Heart right ventricle (tissue), 16 donors: Measurements from ENCODE around the gene APOL6. TPM values are rescaled to one million over a fixed set of nuclear protein-coding genes. Genes with fewer than 3 reads are reported as not detected.

ENCODE experiments used
- ATAC-seq, 8 donors: fragments of 200-7000 bp; cut with Tn5 transposase; one replicate each; pipeline ENCODE4 v1.9.1; 2020; ENCODE audit warnings: mild to moderate bottlenecking in 8 of 8, moderate library complexity in 8 of 8, moderate number of reproducible peaks in 1 of 8
- DNase-seq, 2 donors: peaks; one replicate each; pipeline ENCODE4 v3.0.0-alpha.2; 2020
- H3K27ac ChIP-seq, 10 donors: fragments of 200-600 bp; sonication (generic) in 2 of 10; one replicate each; pipeline versions ENCODE4 v1.5.0 to v1.8.0; 2020 to 2022; ENCODE audit warnings: mild to moderate bottlenecking in 3 of 10
- H3K27me3 ChIP-seq, 7 donors: fragments of 200-600 bp; one replicate each; pipeline ENCODE4 v1.8.0; 2021 to 2022; ENCODE audit warnings: mild to moderate bottlenecking in 2 of 7
- H3K36me3 ChIP-seq, 9 donors: fragments of 200-600 bp; sonication (generic) in 1 of 9; one replicate each; pipeline versions ENCODE4 v1.5.0 to v1.8.0; 2020 to 2022; ENCODE audit warnings: mild to moderate bottlenecking in 2 of 9
- H3K4me1 ChIP-seq, 9 donors: fragments of 200-600 bp; sonication (generic) in 1 of 9; one replicate each; pipeline versions ENCODE4 v1.5.0 to v1.8.0; 2020 to 2022; ENCODE audit warnings: mild to moderate bottlenecking in 4 of 9
- H3K4me3 ChIP-seq, 10 donors: fragments of 200-600 bp; sonication (generic) in 2 of 10; one replicate each; pipeline versions ENCODE4 v1.5.0 to v1.8.0; 2020 to 2022; ENCODE audit warnings: mild to moderate bottlenecking in 7 of 10, moderate library complexity in 2 of 10
- H3K9me3 ChIP-seq, 11 donors: fragments of 200-600 bp in 10 of 11; sonication (generic) in 2 of 11; one replicate each; pipeline versions ENCODE4 v1.5.0 to v1.8.0; 2013 to 2022; ENCODE audit warnings: mild to moderate bottlenecking in 2 of 11, control low read depth in 1 of 11, moderate library complexity in 1 of 11
- CTCF ChIP-seq, 9 donors: fragments of 200-600 bp; sonication (generic) in 2 of 9; IDR thresholded peaks; one replicate each; pipeline versions ENCODE4 v1.5.0 to v1.8.0; 2021 to 2022; ENCODE audit warnings: antibody characterized with exemption in 9 of 9, mild to moderate bottlenecking in 5 of 9, moderate library complexity in 1 of 9
- WGBS, 2 donors: extraction: QIAGEN DNeasy Blood & Tissue Kit; methylation state at CpG; one replicate each; pipeline ENCODE4 v1.1.7; 2013; ENCODE audit warnings: inconsistent platforms in 1 of 2; 5-methylcytosine and 5-hydroxymethylcytosine counted together
- intact Hi-C, 10 donors: fragments of 100-400 bp; cut with DNase I; formaldehyde crosslinking; loops; one replicate each; pipeline versions ENCODE4 v1.11.1 to v1.14.2; 2022
- polyA plus RNA-seq, 2 donors: library from polyadenylated mRNA; stranded (reverse); fragments of 200-250 nt; gene quantifications; one replicate each; pipeline ENCODE4 v1.2.3, GENCODE V29; 2013
- total RNA-seq, 10 donors: library from RNA; stranded (reverse); fragmentation: NEBNext Ultra II Directional in 3 of 10; extraction: Animal tissue kit (Norgen Biotek cat#: 25700) in 3 of 10; gene quantifications; one replicate each; pipeline versions ENCODE4 v1.2.1 to v1.2.4, GENCODE V29; 2021 to 2023
- donor health status: Arrhythmogenic right ventricular cardiomyopathy.
- donor health status: ischemic (EF 13 %, LVEDD 7.1; RV severe dilation, severe dysfunction).
- donor health status: healthy with polysubstance abuse.
- donor health status: DM: no; HTN: yes; CAD: no.
- donor health status: DM: no; HTN: no; CAD: no.
- donor health status: ischemic (EF 25% LVEDD 6.9; RV normal size, moderate dysfunction).
- donor health status: ischemic (EF 25% LVEDD 5.7; RV mildly dilated, moderate dysfunction).
- donor health status: healthy.
- donor health status: DM: yes; HTN: yes; CAD: no.
- donor health status: Ischemic cardiomyopathy.
- donor health status: ischemic (EF 35%, LVEDD 5.7; RV mildly dilated, moderate dysfunction).
- donor health status: nonischemic (EF 11% LVEDD 7.7; RV severe dilation, severe dysfunction).
- donor health status: DM: yes; HTN: yes; CAD: no.
- donor health status: PGD.
- donor health status: ischemic (EF 29% LVEDD 5.4; RV normal size, mild dysfunction).
- donor health status: nonischemic (EF 23%, LVEDD 6.1; RV moderate dilation, normal function).

Gene APOL6
- total and polyA plus RNA-seq, 12 donors = 1.7 to 51.9 (median 7.6) TPM

GRCh38 chr22:35612903-35613302 is 35.3 kb upstream of the APOL6 start:
- Histone ChIP-seq H3K27ac (peak overlapping the region; percentile 84 to 94 (median 91)), H3K4me3 (peak overlapping the region in 9 of 10 donors; percentile 11 to 64 (median 59))

GRCh38 chr22:35614404-35614803 is 33.8 kb upstream of the APOL6 start:
- no peaks in the 10 kb centered on the region for H3K9me3 ChIP-seq
- TF ChIP-seq CTCF (IDR thresholded peaks at IDR 0.05) = no peak
- WGBS, 2 donors = 65 to 81% methylated on average over 2 of the region's 2 CpGs
- H3K36me3 ChIP-seq = peaks cover 0 to 25% (median 0%) of the 10 kb centered on the region in 9 donors
- intact Hi-C loops = no loop called here
- H3K4me1 ChIP-seq = peaks cover 3 to 39% (median 21%) of the 10 kb centered on the region in 9 donors
- ATAC-seq (no peak), DNase-seq (no peak)
- H3K27ac ChIP-seq = peak overlapping the region; percentile 84 to 94 (median 91)
- H3K4me3 ChIP-seq = peak overlapping the region; percentile 22 to 64 (median 54)
- H3K27me3 ChIP-seq = no peaks in the 10 kb centered on the region

More at GRCh38 chr22:35612903-35613302, 35.3 kb upstream of the APOL6 start:
- Histone ChIP-seq H3K4me1 (peaks cover 3 to 45% (median 18%) of the 10 kb centered on the region in 9 donors), H3K9me3 (no peaks in the 10 kb centered on the region), H3K36me3 (peaks cover 0 to 33% (median 0%) of the 10 kb centered on the region in 9 donors), H3K27me3 (no peaks in the 10 kb centered on the region)
- peak; percentile 47 to 74 for DNase-seq
- TF ChIP-seq CTCF (IDR thresholded peaks at IDR 0.05) = no peak
- WGBS, 2 donors = 59 to 65% methylated on average over 12 of the region's 12 CpGs
- ATAC-seq = peak; percentile 26 to 81 (median 60)
- intact Hi-C loops = no loop called here

- WGBS, 2 donors = 37 to 66% methylated on average over 6 of the region's 6 CpGs
- peak overlapping the region; percentile 84 to 94 (median 91) for H3K27ac ChIP-seq
- no peaks in the 10 kb centered on the region for H3K9me3 ChIP-seq
- DNase-seq = no peak
- intact Hi-C loops = no loop called here
- H3K36me3 ChIP-seq = peaks cover 0 to 18% (median 0%) of the 10 kb centered on the region in 9 donors
- H3K4me3 ChIP-seq = peak overlapping the region; percentile 22 to 64 (median 54)
- H3K4me1 ChIP-seq = peaks cover 3 to 39% (median 17%) of the 10 kb centered on the region in 9 donors
- no peak for TF ChIP-seq CTCF (IDR thresholded peaks at IDR 0.05)
- H3K27me3 ChIP-seq = no peaks in the 10 kb centered on the region
- ATAC-seq = peak in 2 of 8 donors; percentile 4 to 5
Measured at GRCh38 chr22:35615156-35615555, 33.1 kb upstream of the APOL6 start.

GRCh38 chr22:35616043-35616442 is 32.2 kb upstream of the APOL6 start:
- Histone ChIP-seq H3K27ac (peak overlapping the region; percentile 84 to 94 (median 91)), H3K36me3 (peaks cover 0 to 9% (median 0%) of the 10 kb centered on the region in 9 donors), H3K4me3 (peak overlapping the region; percentile 22 to 64 (median 54)), H3K9me3 (no peaks in the 10 kb centered on the region), H3K4me1 (peaks cover 0 to 38% (median 14%) of the 10 kb centered on the region in 9 donors), H3K27me3 (no peaks in the 10 kb centered on the region)
- no peak for TF ChIP-seq CTCF (IDR thresholded peaks at IDR 0.05)
- intact Hi-C loops = no loop called here
- no peak for DNase-seq
- WGBS, 2 donors = 30 to 51% methylated on average over 7 of the region's 7 CpGs
- no peak for ATAC-seq
